Right lobe of liver (tissue), 6 donors: ENCODE results near the gene SPATA18. TPM values are rescaled to one million over a fixed set of nuclear protein-coding genes. Genes with fewer than 3 reads are reported as not detected.

Experiments used
- ATAC-seq, 4 donors: fragments of 200-7000 bp; cut with Tn5 transposase; one replicate each; pipeline ENCODE4 v1.9.1; 2020; ENCODE audit warnings: mild to moderate bottlenecking in 4 of 4, moderate library complexity in 4 of 4
- DNase-seq, 3 donors: peaks; one replicate each; pipeline ENCODE4 v3.0.0-alpha.2; 2020
- H3K27ac ChIP-seq, 3 donors: fragments of 200-600 bp; one replicate each; pipeline ENCODE4 v1.8.0; 2022
- H3K27me3 ChIP-seq, 2 donors: fragments of 200-600 bp; one replicate each; pipeline ENCODE4 v1.8.0; 2022
- H3K36me3 ChIP-seq, 4 donors: fragments of 200-600 bp; sonication (generic) in 1 of 4; one replicate each; pipeline versions ENCODE4 v1.5.1 to v1.8.0; 2017 to 2022; ENCODE audit warnings: control low read depth in 1 of 4
- H3K4me1 ChIP-seq, 4 donors: fragments of 200-600 bp; sonication (generic) in 1 of 4; one replicate each; pipeline versions ENCODE4 v1.5.1 to v1.8.0; 2017 to 2022; ENCODE audit warnings: control low read depth in 1 of 4
- H3K4me3 ChIP-seq, 3 donors: fragments of 200-600 bp; one replicate each; pipeline ENCODE4 v1.8.0; 2022
- H3K9me3 ChIP-seq, 4 donors: fragments of 200-600 bp; sonication (generic) in 1 of 4; one replicate each; pipeline versions ENCODE4 v1.5.1 to v1.8.0; 2017 to 2022; ENCODE audit warnings: control low read depth in 1 of 4
- CTCF ChIP-seq, 4 donors: fragments of 200-600 bp in 3 of 4; fragments of 450-650 bp in 1 of 4; IDR thresholded peaks; one replicate each; pipeline versions ENCODE4 v1.5.1 to v1.8.0; 2016 to 2022; ENCODE audit warnings: antibody characterized with exemption in 4 of 4, mild to moderate bottlenecking in 2 of 4
- POLR2A ChIP-seq: fragments of 450-650 bp; IDR thresholded peaks from one replicate; pipeline ENCODE4 v1.6.1; 2017; ENCODE audit warnings: antibody characterized with exemption, mild to moderate bottlenecking
- WGBS: methylation state at CpG from one replicate; pipeline ENCODE4 v1.1.6; 2018; ENCODE audit warnings: low coverage, low lambda C conversion rate; ENCODE audit not compliant: insufficient coverage; ENCODE audit errors: missing lambda C conversion rate; 5-methylcytosine and 5-hydroxymethylcytosine counted together
- intact Hi-C, 2 donors: fragments of 100-400 bp; cut with DNase I; formaldehyde crosslinking; loops; one replicate each; pipeline versions ENCODE4 v1.11.2 to v1.14.1; 2022
- total RNA-seq, 6 experiments: library from RNA; depleted of rRNA in 2 of 6; stranded (reverse); fragments of >200 nt in 2 of 6; fragmentation: NEBNext Ultra II Directional in 3 of 6; extraction: Animal tissue kit (Norgen Biotek cat#: 25700) in 3 of 6; gene quantifications; one replicate each; pipeline versions ENCODE4 v1.1.0 to v1.2.4, GENCODE V29; 2016 to 2023
- donor health status: DM: no; HTN: yes; CAD: no.
- donor health status: DM: no; HTN: no; CAD: no.
- donor health status: DM: no; HTN: no; CAD: no.
- donor health status: DM: no; HTN: yes; CAD: no.
- donor health status: DM: no; HTN: yes; CAD: no.

SPATA18 gene
- total RNA-seq, 6 experiments from 2014 or later, result 1.6 to 2.9 (median 2.3) TPM

- Histone ChIP-seq H3K27me3 (no peaks in the 10 kb centered on the region), H3K27ac (no peak overlapping the region), H3K36me3 (no peaks in the 10 kb centered on the region), H3K4me1 (no peaks in the 10 kb centered on the region), H3K4me3 (no peak overlapping the region), H3K9me3 (peaks cover 0 to 3% (median 0%) of the 10 kb centered on the region in 4 donors)
- intact Hi-C loops, result loop anchor here in 1 of 2 donors (10.0 kb wide), 1 partner anchor 124 kb away; no protein-coding TSS in a partner anchor
- ATAC-seq (no peak), DNase-seq (no peak)
- TF ChIP-seq POLR2A, result no peak
- TF ChIP-seq CTCF (IDR thresholded peaks at IDR 0.05), result no peak
- WGBS, result 81% methylated on average over 1 of the region's 1 CpG
Measured at GRCh38 chr4:52028970-52029369, 22.1 kb upstream of the SPATA18 start.

GRCh38 chr4:52032005-52032404 lies 19.1 kb upstream of the SPATA18 start:
- no peaks in the 10 kb centered on the region for H3K36me3 ChIP-seq
- H3K4me1 ChIP-seq, result peaks cover 0 to under 1% (median 0%) of the 10 kb centered on the region in 4 donors
- no peak for ATAC-seq
- no peak overlapping the region for H3K4me3 ChIP-seq
- intact Hi-C loops, result no loop called here
- H3K9me3 ChIP-seq, result no peaks in the 10 kb centered on the region
- no peak overlapping the region for H3K27ac ChIP-seq
- no peaks in the 10 kb centered on the region for H3K27me3 ChIP-seq
- 100% methylated on average over 1 of the region's 1 CpG for WGBS
- DNase-seq, result no peak
- TF ChIP-seq CTCF (IDR thresholded peaks at IDR 0.05), result no peak
- TF ChIP-seq POLR2A, result no peak

GRCh38 chr4:52035190-52035589 lies 15.9 kb upstream of the SPATA18 start:
- Histone ChIP-seq H3K4me1 (peaks cover 0 to 8% (median 3%) of the 10 kb centered on the region in 4 donors), H3K27me3 (no peaks in the 10 kb centered on the region), H3K9me3 (no peaks in the 10 kb centered on the region), H3K36me3 (no peaks in the 10 kb centered on the region), H3K4me3 (no peak overlapping the region), H3K27ac (no peak overlapping the region)
- ATAC-seq (no peak), DNase-seq (no peak)
- intact Hi-C loops, result no loop called here
- WGBS, result 87% methylated on average over 2 of the region's 2 CpGs
- no peak for TF ChIP-seq POLR2A

GRCh38 chr4:52036886-52037530 lies 14.1 kb upstream of the SPATA18 start:
- ATAC-seq (peak in 1 of 4 donors; percentile 8), DNase-seq (no peak)
- no peak for TF ChIP-seq POLR2A
- no peak for TF ChIP-seq CTCF (IDR thresholded peaks at IDR 0.05)
- H3K27ac ChIP-seq, result no peak overlapping the region
- no peaks in the 10 kb centered on the region for H3K27me3 ChIP-seq
- H3K4me3 ChIP-seq, result peak overlapping the region; percentile 50 to 67 (median 60)
- 56% methylated on average over 7 of the region's 7 CpGs for WGBS
- no peaks in the 10 kb centered on the region for H3K36me3 ChIP-seq
- H3K9me3 ChIP-seq, result no peaks in the 10 kb centered on the region
- peaks cover 0 to 8% (median 3%) of the 10 kb centered on the region in 4 donors for H3K4me1 ChIP-seq
- intact Hi-C loops, result no loop called here

- Histone ChIP-seq H3K9me3 (no peaks in the 10 kb centered on the region), H3K27ac (peak overlapping the region in 1 of 3 donors; percentile 35), H3K4me1 (peaks cover 0 to 8% (median 3%) of the 10 kb centered on the region in 4 donors), H3K27me3 (no peaks in the 10 kb centered on the region), H3K36me3 (no peaks in the 10 kb centered on the region), H3K4me3 (peak overlapping the region; percentile 50 to 67 (median 60))
- DNase-seq, result peak in 1 of 3 donors; percentile 46
- TF ChIP-seq CTCF (IDR thresholded peaks at IDR 0.05) (no peak), POLR2A (no peak)
- WGBS, result 2% methylated on average over 10 of the region's 25 CpGs
- ATAC-seq, result peak; percentile 53 to 73 (median 64)
- intact Hi-C loops, result no loop called here
Measured at GRCh38 chr4:52037689-52038102, 13.4 kb upstream of the SPATA18 start.
